ENCODE results near the gene TSPAN19. TPM values are rescaled to one million over a fixed set of nuclear protein-coding genes. Genes with fewer than 3 reads are reported as not detected.

TSPAN19 gene
- total and polyA plus RNA-seq, 2 donors (not counting 3 experiments of a cell fraction or from before 2014, with no cell fraction given) = not detected

GRCh38 chr12:84982888-84983287, 53.2 kb downstream of the TSPAN19 start:
- Histone ChIP-seq H4K20me1 (replicated peaks; ENCODE audit: control insufficient read depth, extremely low read depth, insufficient read depth, low read length) (no peaks in the 10 kb centered on the region), H3K4me1 (ENCODE audit: control insufficient read depth, extremely low read depth, insufficient read depth, low read length) (no peaks in the 10 kb centered on the region), H3K27me3 (ENCODE audit: control insufficient read depth in 2 of 2, insufficient read depth in 2 of 2, low read length in 2 of 2) (no peaks in the 10 kb centered on the region), H3K79me2 (ENCODE audit: control insufficient read depth, insufficient read depth, low read length) (no peaks in the 10 kb centered on the region), H3K4me3 (replicated peaks in 1 of 3; ENCODE audit: insufficient read depth in 1 of 3, low read depth in 1 of 3, low read length in 3 of 3) (no peak overlapping the region), H3K9me3 (replicated peaks; ENCODE audit: control insufficient read depth, insufficient read depth, low read length) (no peaks in the 10 kb centered on the region), H3K9me1 (replicated peaks; ENCODE audit: control insufficient read depth, extremely low read depth, insufficient read depth, low read length) (no peaks in the 10 kb centered on the region), H3K27ac (ENCODE audit: insufficient read depth, low read depth, low read length) (no peak overlapping the region), H2AFZ (ENCODE audit: low read depth, low read length) (no peak overlapping the region), H3K36me3 (ENCODE audit: control insufficient read depth in 2 of 2, extremely low read depth in 1 of 2, insufficient read depth in 2 of 2, low read length in 2 of 2) (no peaks in the 10 kb centered on the region), H3K4me2 (ENCODE audit: insufficient read depth, low read length) (no peak overlapping the region), H3K9ac (replicated peaks; ENCODE audit: extremely low read depth, insufficient read depth, low read length) (no peak overlapping the region)
- TF ChIP-seq, protein P1, sequence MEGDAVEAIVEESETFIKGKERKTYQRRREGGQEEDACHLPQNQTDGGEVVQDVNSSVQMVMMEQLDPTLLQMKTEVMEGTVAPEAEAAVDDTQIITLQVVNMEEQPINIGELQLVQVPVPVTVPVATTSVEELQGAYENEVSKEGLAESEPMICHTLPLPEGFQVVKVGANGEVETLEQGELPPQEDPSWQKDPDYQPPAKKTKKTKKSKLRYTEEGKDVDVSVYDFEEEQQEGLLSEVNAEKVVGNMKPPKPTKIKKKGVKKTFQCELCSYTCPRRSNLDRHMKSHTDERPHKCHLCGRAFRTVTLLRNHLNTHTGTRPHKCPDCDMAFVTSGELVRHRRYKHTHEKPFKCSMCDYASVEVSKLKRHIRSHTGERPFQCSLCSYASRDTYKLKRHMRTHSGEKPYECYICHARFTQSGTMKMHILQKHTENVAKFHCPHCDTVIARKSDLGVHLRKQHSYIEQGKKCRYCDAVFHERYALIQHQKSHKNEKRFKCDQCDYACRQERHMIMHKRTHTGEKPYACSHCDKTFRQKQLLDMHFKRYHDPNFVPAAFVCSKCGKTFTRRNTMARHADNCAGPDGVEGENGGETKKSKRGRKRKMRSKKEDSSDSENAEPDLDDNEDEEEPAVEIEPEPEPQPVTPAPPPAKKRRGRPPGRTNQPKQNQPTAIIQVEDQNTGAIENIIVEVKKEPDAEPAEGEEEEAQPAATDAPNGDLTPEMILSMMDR (IDR thresholded peaks at IDR 0.05; ENCODE audit: extremely low read depth in 1 of 2, insufficient read depth in 1 of 2, low read depth in 1 of 2, low read length in 2 of 2) = no peak
- TF ChIP-seq POLR2AphosphoS5 (IDR thresholded peaks at IDR 0.05; ENCODE audit: insufficient read depth, low read depth, low read length) = no peak
- TF ChIP-seq, protein P2, sequence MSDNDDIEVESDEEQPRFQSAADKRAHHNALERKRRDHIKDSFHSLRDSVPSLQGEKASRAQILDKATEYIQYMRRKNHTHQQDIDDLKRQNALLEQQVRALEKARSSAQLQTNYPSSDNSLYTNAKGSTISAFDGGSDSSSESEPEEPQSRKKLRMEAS (IDR thresholded peaks at IDR 0.05; ENCODE audit: insufficient read depth, insufficient read length) = no peak
- BruUV-seq (replicated peaks) = no TSS peak
- no peak for FAIRE-seq
- dilution Hi-C loops (cut with MboI; ENCODE audit: extremely low pct_ligation_motif_present, low sequenced_read_pairs) = no loop called here
- intact Hi-C loops (cut with micrococcal nuclease) = no loop called here
- CTCF ChIA-PET = no interaction called here
- no peak for DNase-seq (ENCODE audit: low read depth, low spot score)
- POLR2A ChIA-PET = no interaction called here

GRCh38 chr12:84978921-84979320, 57.2 kb downstream of the TSPAN19 start:
- DNase-seq (ENCODE audit: low read depth, low spot score) (no peak), FAIRE-seq (no peak)
- peaks cover 0 to 2% of the 10 kb centered on the region in 2 experiments for H3K27me3 ChIP-seq (ENCODE audit: control insufficient read depth in 2 of 2, insufficient read depth in 2 of 2, low read length in 2 of 2)
- dilution Hi-C loops (cut with MboI; ENCODE audit: extremely low pct_ligation_motif_present, low sequenced_read_pairs) = no loop called here
- H3K9me3 ChIP-seq (replicated peaks; ENCODE audit: control insufficient read depth, insufficient read depth, low read length) = no peaks in the 10 kb centered on the region
- no peak overlapping the region for H3K9ac ChIP-seq (replicated peaks; ENCODE audit: extremely low read depth, insufficient read depth, low read length)
- no peaks in the 10 kb centered on the region for H3K9me1 ChIP-seq (replicated peaks; ENCODE audit: control insufficient read depth, extremely low read depth, insufficient read depth, low read length)
- TF ChIP-seq POLR2AphosphoS5 (IDR thresholded peaks at IDR 0.05; ENCODE audit: insufficient read depth, low read depth, low read length) (no peak), EZH2 (IDR thresholded peaks at IDR 0.05; ENCODE audit: borderline replicate concordance, low read depth, low read length, severe bottlenecking) (no peak), MYC (IDR thresholded peaks at IDR 0.05; ENCODE audit: low read depth, low read length) (no peak), GATA2 (IDR thresholded peaks at IDR 0.05; ENCODE audit: insufficient read depth, insufficient read length, low read depth, low read length) (no peak), JUN (IDR thresholded peaks at IDR 0.05; ENCODE audit: borderline replicate concordance, insufficient read depth, insufficient read length, low read depth) (no peak), FOS (IDR thresholded peaks at IDR 0.05; ENCODE audit: borderline replicate concordance, insufficient read depth, low read length) (no peak)
- TF ChIP-seq, protein P2 (IDR thresholded peaks at IDR 0.05; ENCODE audit: insufficient read depth, insufficient read length) = no peak
- no peak overlapping the region for H2AFZ ChIP-seq (ENCODE audit: low read depth, low read length)
- BruUV-seq (replicated peaks) = no TSS peak
- H3K79me2 ChIP-seq (ENCODE audit: control insufficient read depth, insufficient read depth, low read length) = no peaks in the 10 kb centered on the region
- H3K27ac ChIP-seq (ENCODE audit: insufficient read depth, low read depth, low read length) = no peak overlapping the region
- CTCF ChIA-PET = interaction anchor here (1.1 to 1.4 kb wide), 3 partner anchors 9 to 50 kb away, joined by 4 read pairs; no protein-coding TSS in a partner anchor
- H3K36me3 ChIP-seq (ENCODE audit: control insufficient read depth in 2 of 2, extremely low read depth in 1 of 2, insufficient read depth in 2 of 2, low read length in 2 of 2) = no peaks in the 10 kb centered on the region
- no peak overlapping the region for H3K4me3 ChIP-seq (replicated peaks in 1 of 3; ENCODE audit: insufficient read depth in 1 of 3, low read depth in 1 of 3, low read length in 3 of 3)
- POLR2A ChIA-PET = no interaction called here
- no peaks in the 10 kb centered on the region for H3K4me1 ChIP-seq (ENCODE audit: control insufficient read depth, extremely low read depth, insufficient read depth, low read length)
- no peak overlapping the region for H3K4me2 ChIP-seq (ENCODE audit: insufficient read depth, low read length)
- H4K20me1 ChIP-seq (replicated peaks; ENCODE audit: control insufficient read depth, extremely low read depth, insufficient read depth, low read length) = no peaks in the 10 kb centered on the region
- intact Hi-C loops (cut with micrococcal nuclease) = no loop called here
